NCI-H1694 (cell line): ENCODE data around the gene KCNJ14.
A peak's percentile ranks its signal among the peaks of the same experiment; 100 is the strongest.

Source experiments
- DNase-seq: peaks from one replicate; lab custom pipeline; 2025; lab: John Stamatoyannopoulos, UW

KCNJ14 gene

DNA sequence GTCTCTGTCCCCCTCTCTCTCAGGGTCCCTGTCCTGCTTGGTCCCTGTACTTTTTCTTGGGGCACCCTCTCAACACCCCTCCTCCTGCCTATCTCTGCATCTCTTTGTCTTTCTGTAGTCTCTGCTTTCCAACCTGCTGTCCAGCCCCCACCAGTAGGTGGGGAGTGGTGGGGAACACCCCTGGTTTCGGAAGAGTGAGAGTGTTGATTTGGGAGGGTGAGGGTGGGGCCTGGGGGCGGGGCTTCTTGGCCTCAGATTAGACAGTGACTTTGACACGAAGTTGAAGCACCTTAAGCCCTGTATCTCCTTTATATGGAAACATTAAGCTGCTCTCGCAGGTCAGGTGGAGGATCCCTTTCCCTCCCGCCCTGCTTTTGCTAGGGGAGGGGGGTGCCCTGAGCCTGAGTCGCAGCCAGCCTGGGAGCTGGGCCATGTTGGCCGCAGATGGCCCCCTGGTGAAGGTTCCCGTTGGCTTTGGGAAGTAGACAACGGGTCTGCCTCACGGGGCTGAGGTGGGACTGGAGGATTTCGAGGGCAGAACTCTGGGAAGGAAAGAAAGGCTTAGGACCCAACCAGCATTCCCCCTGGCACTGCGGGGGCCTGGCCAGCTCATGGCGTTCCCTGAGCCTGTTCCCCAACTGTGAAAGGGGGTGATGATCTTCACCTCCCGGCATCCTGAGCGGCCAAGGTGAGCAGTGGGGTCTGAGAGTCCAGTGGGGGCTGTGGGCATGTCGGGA lies at the start of gene KCNJ14:
Gene KCNJ14, plus strand, starts transcription at position 404 of the 737 bp plus-strand sequence. CDS start 6,151 bp downstream, outside the sequence.
- DNase-seq: no peak

DNA sequence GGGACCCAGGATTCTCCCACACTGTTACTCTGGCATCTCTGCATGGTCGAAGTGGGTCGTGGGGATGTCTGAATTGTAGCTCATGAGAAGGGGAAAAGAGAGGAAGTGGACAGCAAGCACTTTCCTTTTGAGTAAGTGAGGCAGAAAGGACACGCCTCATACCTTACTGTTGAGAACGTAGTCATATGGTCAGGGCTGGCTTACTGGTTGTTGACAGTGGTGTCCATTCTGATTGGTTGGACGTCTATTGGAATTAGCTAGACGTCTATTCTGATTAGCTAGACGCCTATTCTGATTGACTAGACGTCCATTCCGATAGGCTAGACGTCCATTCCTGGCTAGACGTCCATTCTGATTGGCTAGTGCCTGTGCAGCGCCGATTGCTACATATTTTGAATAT lies 49.5 kb upstream of the KCNJ14 start:
- DNase-seq: no peak

DNA sequence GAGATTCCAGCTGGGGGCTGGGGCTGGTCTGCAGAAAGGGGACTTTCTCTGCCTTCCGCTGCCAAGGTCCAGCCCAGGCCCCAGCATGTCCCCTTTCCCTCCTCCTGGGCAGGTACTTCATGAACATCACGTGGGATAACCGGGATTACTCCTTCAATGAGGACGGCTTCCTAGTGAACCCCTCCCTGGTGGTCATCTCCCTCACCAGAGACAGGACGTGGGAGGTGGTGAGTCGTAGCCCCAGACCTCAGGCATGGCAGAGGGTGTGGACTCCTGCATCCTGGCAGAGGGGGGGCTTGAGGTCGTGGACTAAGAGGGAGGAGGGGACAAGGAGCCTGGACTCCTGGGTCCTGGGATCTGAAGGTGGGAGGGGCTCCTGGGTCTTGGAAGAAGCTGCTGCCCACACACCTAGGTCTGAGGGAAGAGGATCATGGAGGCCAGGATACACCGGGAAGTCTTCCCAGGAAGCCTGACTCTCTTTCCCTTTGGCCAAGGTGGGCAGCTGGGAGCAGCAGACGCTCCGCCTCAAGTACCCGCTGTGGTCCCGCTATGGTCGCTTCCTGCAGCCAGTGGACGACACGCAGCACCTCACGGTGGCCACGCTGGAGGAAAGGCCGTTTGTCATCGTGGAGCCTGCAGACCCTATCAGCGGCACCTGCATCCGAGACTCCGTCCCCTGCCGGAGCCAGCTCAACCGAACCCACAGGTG lies 41.3 kb upstream of the KCNJ14 start:
- DNase-seq: no peak

DNA sequence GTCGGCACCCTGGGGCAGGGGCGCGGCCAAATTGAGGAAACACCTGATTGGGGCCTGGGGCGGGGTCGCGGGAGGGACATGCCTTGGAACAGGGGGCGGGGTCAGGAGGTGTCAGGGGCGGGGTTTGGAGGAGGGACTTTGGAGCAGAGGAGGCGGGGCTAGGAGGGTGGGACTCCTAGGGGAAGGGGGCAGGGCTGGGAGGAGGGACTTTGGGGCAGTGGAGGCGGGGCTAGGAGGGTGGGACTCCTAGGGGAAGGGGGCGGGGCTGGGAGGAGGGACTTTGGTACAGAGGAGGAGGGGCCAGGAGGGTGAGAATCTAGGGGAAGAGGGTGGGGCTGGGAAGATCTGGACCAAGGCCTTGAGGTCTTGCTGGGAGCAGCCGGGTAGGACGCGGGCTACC lies 40.0 kb upstream of the KCNJ14 start:
- no peak for DNase-seq

DNA sequence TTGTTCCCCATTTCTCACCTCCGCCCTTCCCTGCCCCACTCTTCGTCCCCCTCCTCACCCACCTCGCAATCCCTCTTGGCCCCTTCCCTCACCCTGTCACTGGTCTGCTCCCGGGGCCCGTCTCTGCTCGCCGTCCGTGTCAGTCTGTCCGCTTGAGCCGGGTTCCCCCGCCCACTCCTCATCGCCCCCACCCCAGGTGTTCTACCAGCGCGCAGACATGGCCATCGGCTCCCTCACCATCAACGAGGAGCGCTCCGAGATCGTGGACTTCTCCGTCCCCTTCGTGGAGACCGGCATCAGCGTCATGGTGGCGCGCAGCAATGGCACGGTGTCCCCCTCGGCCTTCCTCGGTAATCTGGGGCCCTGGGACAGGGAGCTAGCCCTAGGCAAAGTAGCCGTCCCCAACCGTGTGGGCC lies 39.6 kb upstream of the KCNJ14 start:
- no peak for DNase-seq

DNA sequence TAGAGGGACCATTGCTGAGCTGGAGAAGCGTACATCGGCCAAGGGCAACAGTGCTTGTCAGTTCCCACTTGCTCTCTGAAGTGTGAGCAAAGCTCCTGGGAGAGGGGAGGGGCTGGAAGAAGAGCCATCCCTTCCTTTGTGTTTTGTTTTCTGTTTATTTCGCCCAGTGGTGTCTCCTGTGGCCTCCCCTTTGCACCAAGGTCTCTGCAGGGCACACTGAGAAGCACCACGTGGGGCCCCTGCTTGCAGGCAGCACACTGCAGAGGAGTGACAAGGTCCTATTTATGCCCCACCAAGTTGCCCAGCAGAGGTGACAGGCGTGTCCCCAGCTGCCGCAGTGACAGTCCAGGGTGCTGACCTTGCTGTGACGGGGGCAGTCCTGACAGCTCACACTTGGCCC lies 38.0 kb upstream of the KCNJ14 start:
- no peak for DNase-seq

DNA sequence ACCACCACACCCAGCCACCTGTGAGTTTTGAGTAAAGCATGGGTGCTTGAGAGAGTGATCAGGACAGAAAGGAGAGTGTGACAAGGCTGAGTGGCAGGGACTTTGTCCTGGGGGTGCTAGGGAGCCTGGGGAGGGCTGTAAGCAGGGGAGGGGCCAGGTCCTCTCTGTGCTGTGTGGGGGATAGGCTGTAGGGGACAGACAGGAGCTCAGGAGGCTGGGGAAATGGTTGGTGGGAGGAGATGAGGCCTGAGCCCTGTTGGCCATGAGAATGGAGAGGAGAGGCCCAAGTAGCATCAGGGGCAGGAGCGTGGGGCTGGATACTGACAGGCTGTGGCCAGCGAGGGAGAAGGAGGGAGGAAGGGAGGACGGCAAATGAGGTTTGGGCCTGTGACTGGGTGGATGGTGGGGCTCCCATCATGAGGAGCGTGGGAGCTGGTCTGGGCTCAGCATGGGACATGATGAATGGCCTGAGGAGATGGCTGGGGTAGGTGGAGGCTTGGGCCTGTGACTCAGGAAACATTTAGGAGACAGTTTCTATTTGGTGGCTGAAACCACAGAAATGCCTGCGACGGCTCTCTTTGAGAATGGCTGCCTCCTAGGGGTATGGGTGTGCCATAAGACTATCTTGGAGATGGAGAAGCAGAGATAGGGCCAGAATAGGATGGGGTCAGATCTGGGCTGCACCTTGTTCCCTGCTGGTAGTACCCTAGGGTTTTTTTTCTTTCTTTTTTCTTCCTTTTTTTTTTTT lies 36.9 kb upstream of the KCNJ14 start:
- no peak for DNase-seq

DNA sequence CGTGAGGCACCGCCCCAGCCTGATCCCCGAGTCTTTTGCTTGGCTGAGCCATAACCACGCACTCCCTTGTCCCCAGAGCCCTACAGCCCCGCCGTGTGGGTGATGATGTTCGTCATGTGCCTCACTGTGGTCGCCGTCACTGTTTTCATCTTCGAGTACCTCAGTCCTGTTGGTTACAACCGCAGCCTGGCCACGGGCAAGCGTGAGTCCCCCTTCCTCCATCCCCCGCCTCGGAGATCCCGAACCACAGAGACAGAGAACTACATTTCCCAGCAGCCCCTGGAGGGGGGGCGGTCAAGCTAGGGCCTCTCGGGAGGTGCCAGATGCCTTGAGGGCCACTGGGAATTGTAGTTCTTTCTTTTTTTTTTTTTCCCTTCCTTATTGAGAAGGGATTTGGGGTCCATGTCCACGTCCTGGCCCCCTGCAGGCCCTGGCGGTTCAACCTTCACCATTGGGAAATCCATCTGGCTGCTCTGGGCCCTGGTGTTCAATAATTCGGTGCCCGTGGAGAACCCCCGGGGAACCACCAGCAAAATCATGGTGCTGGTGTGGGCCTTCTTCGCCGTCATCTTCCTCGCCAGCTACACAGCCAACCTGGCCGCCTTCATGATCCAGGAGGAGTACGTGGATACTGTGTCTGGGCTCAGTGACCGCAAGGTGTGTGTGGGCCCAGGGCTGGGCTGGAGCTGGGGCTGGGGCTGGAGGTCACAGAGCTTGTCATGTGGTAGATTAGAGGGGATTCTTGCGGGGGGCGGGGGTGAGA lies 36.0 kb upstream of the KCNJ14 start:
- no peak for DNase-seq

DNA sequence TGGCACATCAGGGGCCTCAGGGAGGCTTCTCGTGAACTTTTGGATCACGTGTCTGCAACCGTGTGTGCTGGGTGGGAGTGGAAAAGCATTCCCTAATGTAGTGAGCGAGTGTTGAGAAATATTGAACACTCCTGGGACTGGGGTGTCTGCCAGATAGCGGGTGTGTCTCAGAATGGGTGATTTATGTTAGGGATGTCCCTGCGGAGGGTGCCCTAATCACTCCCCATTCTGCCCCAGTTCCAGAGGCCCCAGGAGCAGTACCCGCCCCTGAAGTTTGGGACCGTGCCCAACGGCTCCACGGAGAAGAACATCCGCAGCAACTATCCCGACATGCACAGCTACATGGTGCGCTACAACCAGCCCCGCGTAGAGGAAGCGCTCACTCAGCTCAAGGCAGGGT lies 33.8 kb upstream of the KCNJ14 start:
- no peak for DNase-seq

DNA sequence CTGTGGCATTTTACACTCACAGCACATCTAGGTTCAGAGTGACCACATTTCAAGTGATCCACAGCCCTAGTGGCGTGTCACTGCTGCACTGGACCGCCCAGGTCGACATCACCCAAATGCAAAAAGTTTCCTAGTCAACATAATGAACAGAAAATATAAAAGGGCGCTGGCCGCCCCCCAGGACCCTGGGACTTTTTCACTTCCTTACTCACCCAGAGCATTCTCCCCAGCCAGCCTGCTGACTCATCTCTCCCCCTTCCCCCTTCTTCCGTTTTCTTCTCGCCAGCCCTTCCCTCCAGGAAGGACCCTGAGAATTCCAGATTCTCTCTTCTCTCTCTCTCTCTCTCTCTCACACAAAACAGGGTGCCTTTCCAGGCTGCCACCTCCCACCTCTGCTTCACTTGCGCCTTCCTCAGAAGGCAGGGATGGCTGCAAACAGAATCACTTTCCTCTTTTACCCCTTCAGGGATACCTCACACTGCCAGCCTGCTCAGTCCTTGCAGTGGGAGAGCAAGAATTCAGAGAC lies 30.6 kb upstream of the KCNJ14 start:
- DNase-seq: no peak

DNA sequence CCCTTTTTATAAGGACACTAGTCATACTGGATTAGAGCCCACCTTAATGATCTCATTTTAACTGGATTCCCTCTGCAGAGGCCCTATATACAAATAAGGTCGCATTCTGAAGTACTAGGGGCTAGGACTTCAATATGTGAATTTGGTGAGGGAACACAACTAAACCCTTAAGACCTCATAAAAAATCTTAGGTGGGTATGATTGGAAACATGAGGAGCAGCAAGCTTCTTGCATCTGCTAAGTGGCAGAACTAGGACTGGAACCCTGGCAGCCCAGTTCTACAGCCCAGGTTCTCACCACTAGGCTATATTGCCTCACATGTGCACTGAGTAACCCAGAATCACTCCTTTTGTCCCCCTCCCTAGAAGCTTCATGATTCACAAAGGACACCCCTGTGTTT lies 26.7 kb upstream of the KCNJ14 start:
- DNase-seq: no peak

DNA sequence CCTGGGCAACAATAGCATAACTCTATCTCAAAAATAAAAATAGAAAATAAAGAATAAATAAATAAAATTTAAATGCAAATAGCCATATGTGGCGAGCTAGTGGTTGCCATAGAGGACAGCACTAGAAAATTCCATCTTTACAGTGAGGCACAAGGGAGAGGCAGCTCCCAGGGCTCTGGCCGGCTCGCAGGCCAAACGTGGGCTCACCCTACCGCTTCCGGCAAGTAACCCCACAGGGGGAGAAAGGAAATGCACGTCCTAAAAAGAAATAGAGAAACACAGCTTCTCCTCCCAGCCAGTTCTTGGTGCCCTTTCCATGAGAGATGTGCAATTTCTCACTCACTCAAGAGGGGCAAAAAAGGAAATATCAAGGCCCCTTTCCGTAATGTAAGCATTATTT lies 22.0 kb upstream of the KCNJ14 start:
- no peak for DNase-seq

DNA sequence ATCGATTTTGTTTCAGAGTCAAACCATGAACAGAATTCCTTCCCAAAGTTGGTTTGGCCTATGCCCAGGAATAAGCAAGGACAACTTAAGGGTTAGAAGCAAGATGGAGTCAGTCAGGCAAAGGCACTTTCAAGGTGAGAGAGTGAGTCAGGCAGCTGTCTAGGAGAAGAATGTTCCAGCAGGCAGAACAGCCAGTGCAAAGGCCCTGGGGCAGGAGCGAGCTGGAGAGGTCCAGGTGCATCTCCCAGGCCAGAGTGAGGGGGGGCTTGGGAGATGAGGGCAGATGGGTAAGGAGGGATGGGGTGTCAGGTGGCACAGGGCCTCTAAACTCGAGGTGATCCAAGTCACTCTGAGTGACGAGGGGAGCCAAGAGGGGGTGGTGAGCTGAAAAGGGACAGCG lies 18.8 kb upstream of the KCNJ14 start:
- no peak for DNase-seq

DNA sequence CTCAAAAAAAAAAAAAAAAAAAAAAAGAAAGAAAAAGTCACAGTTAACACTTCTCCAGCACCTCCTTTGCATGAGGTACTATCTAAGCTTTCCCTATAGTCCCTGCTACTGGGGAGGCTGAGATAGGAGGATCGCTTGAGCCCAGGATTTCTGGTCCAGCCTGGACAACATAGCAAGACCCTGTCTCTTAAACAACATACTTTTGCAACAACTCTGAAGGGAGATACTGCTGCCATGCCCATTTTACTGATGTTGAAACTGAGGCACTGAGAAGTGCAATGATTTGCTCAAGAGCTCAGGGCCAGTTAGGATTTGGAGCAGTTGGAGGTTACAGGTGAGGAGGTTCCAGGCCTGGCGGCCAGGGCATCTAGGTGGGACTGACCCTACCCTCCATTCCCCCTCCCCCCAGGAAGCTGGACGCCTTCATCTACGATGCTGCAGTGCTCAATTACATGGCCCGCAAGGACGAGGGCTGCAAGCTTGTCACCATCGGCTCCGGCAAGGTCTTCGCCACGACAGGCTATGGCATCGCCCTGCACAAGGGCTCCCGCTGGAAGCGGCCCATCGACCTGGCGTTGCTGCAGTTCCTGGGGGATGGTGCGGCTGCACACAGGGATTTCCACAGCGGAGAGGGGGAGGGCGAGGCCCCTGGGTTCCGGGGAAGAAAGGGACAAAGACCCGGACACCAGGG lies 13.9 kb upstream of the KCNJ14 start:
- DNase-seq: no peak

DNA sequence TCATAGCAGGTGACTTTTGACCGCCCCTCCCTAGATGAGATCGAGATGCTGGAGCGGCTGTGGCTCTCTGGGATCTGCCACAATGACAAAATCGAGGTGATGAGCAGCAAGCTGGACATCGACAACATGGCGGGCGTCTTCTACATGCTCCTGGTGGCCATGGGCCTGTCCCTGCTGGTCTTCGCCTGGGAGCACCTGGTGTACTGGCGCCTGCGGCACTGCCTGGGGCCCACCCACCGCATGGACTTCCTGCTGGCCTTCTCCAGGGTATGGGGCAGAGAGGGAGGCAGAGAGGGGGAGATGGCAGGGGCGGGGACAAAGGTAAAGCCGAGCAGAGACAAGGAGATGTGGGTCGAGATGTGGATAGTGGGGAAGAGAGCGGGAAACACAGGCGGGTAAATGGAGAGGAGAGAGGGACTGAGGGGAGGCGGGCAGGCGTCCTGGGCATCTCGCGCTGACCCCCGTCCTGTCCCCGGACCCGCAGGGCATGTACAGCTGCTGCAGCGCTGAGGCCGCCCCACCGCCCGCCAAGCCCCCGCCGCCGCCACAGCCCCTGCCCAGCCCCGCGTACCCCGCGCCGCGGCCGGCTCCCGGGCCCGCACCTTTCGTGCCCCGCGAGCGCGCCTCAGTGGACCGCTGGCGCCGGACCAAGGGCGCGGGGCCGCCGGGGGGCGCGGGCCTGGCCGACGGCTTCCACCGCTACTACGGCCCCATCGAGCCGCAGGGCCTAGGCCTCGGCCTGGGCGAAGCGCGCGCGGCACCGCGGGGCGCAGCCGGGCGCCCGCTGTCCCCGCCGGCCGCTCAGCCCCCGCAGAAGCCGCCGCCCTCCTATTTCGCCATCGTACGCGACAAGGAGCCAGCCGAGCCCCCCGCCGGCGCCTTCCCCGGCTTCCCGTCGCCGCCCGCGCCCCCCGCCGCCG lies 13.0 kb upstream of the KCNJ14 start:
- no peak for DNase-seq

DNA sequence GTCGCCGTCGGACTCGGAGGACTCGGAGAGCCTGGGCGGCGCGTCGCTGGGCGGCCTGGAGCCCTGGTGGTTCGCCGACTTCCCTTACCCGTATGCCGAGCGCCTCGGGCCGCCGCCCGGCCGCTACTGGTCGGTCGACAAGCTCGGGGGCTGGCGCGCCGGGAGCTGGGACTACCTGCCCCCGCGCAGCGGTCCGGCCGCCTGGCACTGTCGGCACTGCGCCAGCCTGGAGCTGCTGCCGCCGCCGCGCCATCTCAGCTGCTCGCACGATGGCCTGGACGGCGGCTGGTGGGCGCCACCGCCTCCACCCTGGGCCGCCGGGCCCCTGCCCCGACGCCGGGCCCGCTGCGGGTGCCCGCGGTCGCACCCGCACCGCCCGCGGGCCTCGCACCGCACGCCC lies 12.1 kb upstream of the KCNJ14 start:
- no peak for DNase-seq

DNA sequence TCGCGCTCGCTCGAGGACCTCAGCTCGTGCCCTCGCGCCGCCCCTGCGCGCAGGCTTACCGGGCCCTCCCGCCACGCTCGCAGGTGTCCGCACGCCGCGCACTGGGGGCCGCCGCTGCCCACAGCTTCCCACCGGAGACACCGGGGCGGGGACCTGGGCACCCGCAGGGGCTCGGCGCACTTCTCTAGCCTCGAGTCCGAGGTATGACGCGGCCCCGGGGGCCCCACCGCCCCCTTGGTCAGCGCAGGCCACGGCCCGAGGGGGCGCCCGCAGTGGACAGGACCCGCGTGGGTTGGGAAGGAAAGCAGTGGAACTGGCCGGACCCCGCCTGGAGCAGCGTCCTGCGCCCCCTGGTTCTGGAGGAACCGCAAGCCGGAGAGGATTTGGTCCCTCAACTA lies 11.6 kb upstream of the KCNJ14 start:
- no peak for DNase-seq

DNA sequence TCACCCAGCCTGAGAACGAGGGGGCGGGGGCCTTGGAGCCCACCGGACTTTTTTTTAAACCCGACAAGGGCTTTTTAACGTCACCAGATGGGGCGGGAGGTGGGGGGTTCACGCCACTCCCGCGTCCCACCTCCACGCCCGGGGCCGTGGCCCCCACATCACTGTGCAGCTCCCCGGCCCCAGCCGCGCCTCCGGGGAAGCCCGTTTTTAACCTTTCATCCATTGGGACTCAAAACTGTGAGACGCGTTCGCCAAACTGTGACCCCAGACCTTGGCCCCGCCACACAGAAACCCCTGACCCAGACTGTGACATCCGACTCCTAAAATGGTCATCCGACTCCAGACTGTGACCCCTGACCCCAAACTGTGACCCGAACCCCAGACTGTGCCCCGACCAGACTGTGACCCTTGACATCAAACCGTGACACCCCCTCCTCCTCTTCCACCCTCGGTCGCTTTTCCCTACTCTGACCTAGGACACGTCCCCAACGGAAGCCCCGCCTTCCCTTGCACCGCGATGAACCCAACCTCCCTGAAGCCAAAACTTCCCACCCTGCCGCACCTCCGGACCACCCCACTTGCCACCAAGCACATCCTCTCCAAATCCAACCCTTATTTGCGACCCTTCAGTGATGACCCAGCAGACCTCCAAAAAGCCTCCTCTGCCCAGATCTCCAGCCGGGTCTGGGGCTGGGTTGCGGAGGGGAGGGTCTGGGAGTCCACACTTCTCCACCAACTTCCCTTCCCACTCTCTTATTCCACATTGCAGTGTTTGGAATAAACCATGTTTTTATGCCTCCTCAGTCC lies 11.0 kb upstream of the KCNJ14 start:
- DNase-seq: no peak

DNA sequence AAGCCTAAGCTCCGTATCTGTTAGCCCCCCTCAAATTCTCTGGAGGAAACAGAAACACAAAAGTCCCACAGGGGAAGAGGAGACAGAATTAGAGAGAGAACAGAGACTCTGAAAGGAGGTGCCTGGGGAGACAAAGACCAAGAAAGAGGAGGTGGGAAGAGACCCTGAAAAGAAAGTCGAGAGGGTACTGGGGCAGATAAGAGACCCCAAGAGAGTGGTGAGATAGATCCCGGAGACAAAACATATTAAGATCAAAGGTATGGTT lies 10.5 kb upstream of the KCNJ14 start:
- DNase-seq: no peak

DNA sequence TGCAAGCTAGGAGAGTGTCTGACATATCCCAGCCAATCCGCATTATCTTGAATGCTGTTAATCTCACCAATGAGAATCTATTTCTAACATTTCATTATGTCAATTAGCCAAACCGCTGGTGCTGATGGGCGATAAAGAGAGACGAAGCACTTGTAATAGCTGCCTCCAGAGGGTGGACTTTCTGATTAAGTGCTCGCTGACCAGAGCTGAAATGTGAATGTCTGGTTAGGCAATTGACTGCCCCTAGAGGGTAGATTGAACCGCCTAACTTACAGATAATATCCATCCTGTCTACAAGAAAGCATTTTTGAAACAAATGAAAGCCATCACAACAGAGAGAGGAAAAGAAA lies 10.1 kb upstream of the KCNJ14 start:
- DNase-seq: peak; percentile 77
